AG04450 (cell line): ENCODE data around the gene IQCE. TPM values are rescaled to one million over a fixed set of nuclear protein-coding genes. Genes with fewer than 3 reads are reported as not detected.
A peak's percentile ranks its signal among the peaks of the same experiment; 100 is the strongest.

Experiments
- CTCF ChIA-PET: fragments of 300-600, 350-600 bp; formaldehyde crosslinking; extraction: SDS; loops from one replicate; lab custom pipeline; 2022; ENCODE audit warnings: antibody characterized with exemption, inconsistent platforms; lab: Charles Lee
- POLR2A ChIA-PET: fragments of 350-600 bp; formaldehyde crosslinking; extraction: SDS; loops from one replicate; lab custom pipeline; 2021; ENCODE audit warnings: antibody characterized with exemption, inconsistent platforms; lab: Yijun Ruan, JAX
- DNase-seq: peaks from one replicate; pipeline ENCODE4 v3.0.0-alpha.2; 2011; ENCODE audit warnings: low read depth, low spot score
- H3K27ac ChIP-seq: one replicate; pipeline ENCODE4 v1.5.1; 2012; ENCODE audit warnings: low read depth, low read length, control low read depth
- H3K27me3 ChIP-seq: one replicate; pipeline ENCODE4 v1.6.0; 2012; ENCODE audit warnings: low read length; ENCODE audit not compliant: control insufficient read depth, insufficient read depth
- H3K4me3 ChIP-seq: 2 replicates; pipeline ENCODE4 v1.5.1; 2011; ENCODE audit warnings: mild to moderate bottlenecking, low read depth, low read length, control low read depth
- H3K9me3 ChIP-seq: 2 replicates; pipeline ENCODE4 v1.5.1; 2012; ENCODE audit warnings: low read length; ENCODE audit not compliant: control insufficient read depth, insufficient read depth
- polyA plus RNA-seq: library from polyadenylated mRNA; depleted of rRNA; stranded (reverse); fragments of >200 nt; gene quantifications from 2 replicates; pipeline ENCODE4 v1.2.3, GENCODE V29; 2011
- TF ChIP-seq, protein P1 (sequence below): IDR thresholded peaks from 2 replicates; pipeline ENCODE4 v1.5.1; 2011; ENCODE audit warnings: low read depth, low read length, control low read depth, inconsistent platforms

The IQCE gene
- polyA plus RNA-seq, 1 experiment: 6.8 TPM

DNA sequence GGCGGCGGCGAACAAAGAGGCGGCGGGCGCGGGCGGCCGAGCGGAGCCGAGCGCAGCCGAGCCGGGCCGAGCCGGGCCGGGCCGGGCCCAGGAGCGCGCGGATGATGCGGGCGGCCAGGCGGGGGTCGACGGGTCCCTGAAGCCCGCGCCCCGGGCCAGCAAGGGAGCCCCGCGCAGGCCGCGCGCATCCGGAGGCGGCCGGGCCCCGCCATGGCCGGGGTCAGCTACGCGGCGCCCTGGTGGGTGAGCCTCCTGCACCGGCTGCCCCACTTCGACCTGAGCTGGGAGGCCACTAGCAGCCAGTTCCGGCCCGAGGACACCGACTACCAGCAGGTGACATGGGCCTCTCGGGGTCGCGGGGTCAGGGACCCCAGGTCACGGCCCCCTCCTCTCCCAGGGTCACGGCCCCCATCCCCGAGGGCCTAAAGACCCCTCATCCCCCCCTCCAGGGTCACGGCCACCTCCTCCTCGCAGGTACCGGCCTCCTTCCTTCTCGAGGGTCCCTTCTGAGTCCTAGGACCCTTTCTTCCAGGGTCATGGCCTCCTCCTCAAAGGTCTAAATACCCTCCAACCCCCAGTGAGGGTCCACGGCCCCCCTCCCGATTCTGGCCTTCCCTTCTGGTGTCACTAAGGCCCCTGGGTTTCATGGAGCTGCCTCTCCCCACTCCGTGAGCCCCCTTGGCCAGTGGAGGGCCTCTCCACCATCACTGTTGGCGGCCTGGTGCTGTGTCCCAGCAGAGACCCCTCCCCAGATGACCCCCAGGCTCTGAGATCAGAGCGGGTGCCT, 73.4 kb downstream of the IQCE start, which contains the start of gene TTYH3:
Gene TTYH3 (plus strand): TSS at position 41 of the 787 bp plus-strand sequence. CDS start 170 bp downstream, at position 211.
- peak within 1 kb of the TSS; percentile 95 for H3K4me3 ChIP-seq
- CTCF ChIA-PET: interaction anchor here (1.0 kb wide), 1 partner anchor 49 kb away, joined by 3 read pairs; no protein-coding TSS in a partner anchor
- H3K9me3 ChIP-seq: no peaks in the 10 kb centered on the region; the same call in 1 of the 2 replicates
- no peak for DNase-seq
- POLR2A ChIA-PET: interaction anchor here (0.9 to 1.4 kb wide), 8 partner anchors 10 to 229 kb away, joined by 3 to 10 read pairs (median 5); partner anchors contain the start of gene CHST12
- H3K27me3 ChIP-seq: no peaks in the 10 kb centered on the region
- peak within 1 kb of the TSS; percentile 94 for H3K27ac ChIP-seq
- TF ChIP-seq, protein P1, sequence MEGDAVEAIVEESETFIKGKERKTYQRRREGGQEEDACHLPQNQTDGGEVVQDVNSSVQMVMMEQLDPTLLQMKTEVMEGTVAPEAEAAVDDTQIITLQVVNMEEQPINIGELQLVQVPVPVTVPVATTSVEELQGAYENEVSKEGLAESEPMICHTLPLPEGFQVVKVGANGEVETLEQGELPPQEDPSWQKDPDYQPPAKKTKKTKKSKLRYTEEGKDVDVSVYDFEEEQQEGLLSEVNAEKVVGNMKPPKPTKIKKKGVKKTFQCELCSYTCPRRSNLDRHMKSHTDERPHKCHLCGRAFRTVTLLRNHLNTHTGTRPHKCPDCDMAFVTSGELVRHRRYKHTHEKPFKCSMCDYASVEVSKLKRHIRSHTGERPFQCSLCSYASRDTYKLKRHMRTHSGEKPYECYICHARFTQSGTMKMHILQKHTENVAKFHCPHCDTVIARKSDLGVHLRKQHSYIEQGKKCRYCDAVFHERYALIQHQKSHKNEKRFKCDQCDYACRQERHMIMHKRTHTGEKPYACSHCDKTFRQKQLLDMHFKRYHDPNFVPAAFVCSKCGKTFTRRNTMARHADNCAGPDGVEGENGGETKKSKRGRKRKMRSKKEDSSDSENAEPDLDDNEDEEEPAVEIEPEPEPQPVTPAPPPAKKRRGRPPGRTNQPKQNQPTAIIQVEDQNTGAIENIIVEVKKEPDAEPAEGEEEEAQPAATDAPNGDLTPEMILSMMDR: no peak

DNA sequence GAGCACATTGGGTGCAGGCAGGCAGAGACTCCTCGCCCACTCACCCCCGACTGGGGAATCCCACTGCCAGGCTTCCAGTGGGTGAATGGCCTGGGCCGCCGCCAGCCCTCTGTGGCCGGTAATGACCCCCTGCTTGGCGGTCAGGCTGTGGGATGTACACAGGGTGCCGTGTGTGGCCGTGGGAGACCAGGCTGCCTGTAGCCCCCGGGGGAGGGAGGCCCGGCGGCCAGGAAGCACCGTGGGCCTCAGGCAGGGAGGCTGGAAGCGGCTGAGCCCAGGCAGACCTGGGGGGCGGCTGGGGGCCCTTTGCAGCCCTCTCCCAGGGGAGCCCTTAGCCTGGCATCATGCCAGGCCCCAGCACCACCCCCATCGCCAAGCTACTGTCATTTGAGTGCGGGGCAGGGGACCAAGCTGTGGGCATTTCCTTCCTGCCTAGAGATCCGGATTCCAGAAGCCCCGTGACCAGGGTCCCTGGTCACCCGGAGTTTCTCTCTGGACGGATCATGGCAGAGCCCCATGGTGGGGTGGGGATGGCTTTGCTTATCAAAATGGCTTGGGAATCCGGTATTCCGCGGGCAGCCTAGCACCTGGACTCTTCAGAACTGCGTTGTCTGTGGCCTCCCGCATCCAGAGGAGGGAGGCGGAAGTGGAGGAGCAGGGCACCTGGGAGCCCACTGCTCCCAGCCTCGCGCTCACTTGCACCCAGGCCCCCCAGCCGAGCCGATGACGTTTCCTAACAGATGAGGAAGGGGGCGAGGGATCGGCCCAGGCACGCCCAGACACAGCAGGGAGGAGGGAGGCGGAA, 74.2 kb downstream of the IQCE start:
- no peak for DNase-seq
- ChIA-PET POLR2A (interaction anchor here (1.2 to 1.4 kb wide), 2 partner anchors 15 to 24 kb away, joined by 3 to 5 read pairs; no protein-coding TSS in a partner anchor), CTCF (no interaction called here)
- peak overlapping the region; percentile 94 for H3K27ac ChIP-seq
- no peaks in the 10 kb centered on the region for H3K27me3 ChIP-seq
- peak overlapping the region; percentile 95 for H3K4me3 ChIP-seq
- H3K9me3 ChIP-seq: no peaks in the 10 kb centered on the region; the same call in 1 of the 2 replicates
- TF ChIP-seq, protein P1: no peak

DNA sequence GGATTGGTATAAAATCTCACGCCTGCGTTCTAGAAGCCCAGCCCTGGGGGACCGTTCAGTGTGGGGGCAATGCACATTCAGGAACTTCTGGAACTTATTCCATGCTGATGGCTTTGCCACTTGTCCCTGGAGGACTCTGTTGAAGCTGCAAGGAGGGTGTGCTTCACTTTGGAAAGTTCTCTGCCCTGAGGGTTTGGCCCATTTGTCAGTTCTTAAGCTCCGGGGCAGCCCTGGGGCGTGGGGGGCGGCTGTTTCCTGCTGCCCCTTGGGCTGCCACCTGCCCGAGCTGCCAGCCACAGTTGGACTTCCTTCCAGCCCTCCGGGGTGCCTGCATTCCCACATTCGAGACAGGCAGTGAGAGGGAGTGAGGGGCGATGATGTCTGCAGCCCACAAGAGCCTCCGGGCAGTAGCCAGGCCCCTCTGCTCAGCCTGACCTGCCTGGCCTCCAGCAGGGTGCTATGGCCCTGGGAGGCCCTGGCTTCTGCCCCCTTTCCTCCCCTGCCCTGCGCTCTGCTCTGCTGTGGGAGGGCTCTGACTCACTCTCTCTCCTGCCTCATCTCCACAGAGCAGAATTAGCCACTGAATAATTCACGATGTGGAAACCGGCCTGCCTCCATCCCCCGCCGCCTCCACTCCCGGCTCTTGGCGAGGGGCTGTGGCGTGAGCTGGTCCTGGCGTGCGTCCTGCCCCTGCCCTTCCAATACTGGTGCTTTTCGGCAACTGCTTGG, 74.9 kb downstream of the IQCE start:
- ChIA-PET CTCF (interaction anchor here (1.1 kb wide), 1 partner anchor 46 kb away, joined by 3 read pairs; no protein-coding TSS in a partner anchor), POLR2A (interaction anchor here (1.0 to 1.4 kb wide), 2 partner anchors 15 to 35 kb away, joined by 5 to 6 read pairs; no protein-coding TSS in a partner anchor)
- H3K27me3 ChIP-seq: no peaks in the 10 kb centered on the region
- TF ChIP-seq, protein P1: no peak
- peak overlapping the region; percentile 94 for H3K27ac ChIP-seq
- DNase-seq: peak; percentile 63
- H3K4me3 ChIP-seq: peak overlapping the region; percentile 95
- H3K9me3 ChIP-seq: no peaks in the 10 kb centered on the region; the same call in 1 of the 2 replicates

DNA sequence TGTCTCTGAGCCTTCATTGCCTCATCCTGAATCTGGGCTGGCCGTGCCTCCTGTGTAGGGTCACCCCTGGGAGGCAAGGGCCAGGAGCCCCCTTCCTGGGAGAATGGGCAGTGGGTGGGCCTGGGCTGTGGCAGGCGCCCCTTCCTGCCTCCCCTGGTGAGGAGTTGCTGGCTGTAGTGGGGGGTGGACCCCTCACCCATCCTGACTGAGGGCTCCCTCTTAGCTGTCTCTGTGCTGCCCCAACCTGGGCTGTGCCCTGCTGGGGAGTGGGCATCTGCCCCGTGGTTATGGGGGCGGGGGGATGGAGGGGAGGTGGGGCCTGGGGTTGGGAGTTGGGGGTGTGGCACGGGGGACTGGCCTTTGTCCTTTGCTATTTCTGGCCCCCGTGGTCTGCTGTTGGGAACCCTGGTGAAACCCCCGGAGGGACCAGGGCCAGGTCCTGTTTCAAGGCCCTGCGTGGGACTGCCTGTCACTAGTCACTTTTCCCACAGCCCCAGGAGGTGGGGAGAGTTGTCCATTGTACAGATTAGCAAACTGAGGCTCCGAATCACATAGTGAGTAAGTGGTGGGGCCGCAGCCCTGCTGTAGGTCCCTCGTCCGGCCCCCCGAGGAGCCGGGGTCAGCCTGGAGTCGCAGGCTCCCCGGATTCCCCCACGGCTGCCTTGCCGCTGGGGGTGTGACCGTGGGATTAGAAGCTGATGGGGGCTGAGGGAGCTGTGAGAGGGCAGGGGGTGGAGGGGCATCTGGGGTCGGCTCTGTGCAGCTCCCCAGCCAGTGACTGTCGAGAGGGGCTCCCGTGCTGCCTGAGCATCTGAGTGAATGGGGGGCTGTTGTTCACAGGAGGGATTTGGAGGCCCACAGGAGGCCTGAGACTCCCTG, 75.7 kb downstream of the IQCE start:
- TF ChIP-seq, protein P1: no peak
- CTCF ChIA-PET: interaction anchor here (1.1 kb wide), 1 partner anchor 45 kb away, joined by 3 read pairs; no protein-coding TSS in a partner anchor
- H3K4me3 ChIP-seq: peak overlapping the region; percentile 95
- no peak for DNase-seq
- no peaks in the 10 kb centered on the region for H3K27me3 ChIP-seq
- H3K27ac ChIP-seq: peak overlapping the region; percentile 94
- H3K9me3 ChIP-seq: no peaks in the 10 kb centered on the region; the same call in 1 of the 2 replicates
- POLR2A ChIA-PET: interaction anchor here (1.0 to 1.4 kb wide), 2 partner anchors 16 to 34 kb away, joined by 5 to 6 read pairs; no protein-coding TSS in a partner anchor
